GM20000 (cell line): ENCODE results near the gene NRDC.

Experiments used
- DNase-seq: peaks from one replicate; pipeline ENCODE4 v3.0.0; 2012; ENCODE audit warnings: low spot score
- CTCF ChIP-seq: IDR thresholded peaks from 2 replicates; pipeline ENCODE4 v1.5.1; 2012; ENCODE audit warnings: mild to moderate bottlenecking, control low read depth; ENCODE audit errors: extremely low read depth, missing control alignments

The NRDC gene

GRCh38 chr1:51919684-51920083, 41.2 kb upstream of the NRDC start:
- TF ChIP-seq CTCF: no peak
- DNase-seq: no peak

DNA sequence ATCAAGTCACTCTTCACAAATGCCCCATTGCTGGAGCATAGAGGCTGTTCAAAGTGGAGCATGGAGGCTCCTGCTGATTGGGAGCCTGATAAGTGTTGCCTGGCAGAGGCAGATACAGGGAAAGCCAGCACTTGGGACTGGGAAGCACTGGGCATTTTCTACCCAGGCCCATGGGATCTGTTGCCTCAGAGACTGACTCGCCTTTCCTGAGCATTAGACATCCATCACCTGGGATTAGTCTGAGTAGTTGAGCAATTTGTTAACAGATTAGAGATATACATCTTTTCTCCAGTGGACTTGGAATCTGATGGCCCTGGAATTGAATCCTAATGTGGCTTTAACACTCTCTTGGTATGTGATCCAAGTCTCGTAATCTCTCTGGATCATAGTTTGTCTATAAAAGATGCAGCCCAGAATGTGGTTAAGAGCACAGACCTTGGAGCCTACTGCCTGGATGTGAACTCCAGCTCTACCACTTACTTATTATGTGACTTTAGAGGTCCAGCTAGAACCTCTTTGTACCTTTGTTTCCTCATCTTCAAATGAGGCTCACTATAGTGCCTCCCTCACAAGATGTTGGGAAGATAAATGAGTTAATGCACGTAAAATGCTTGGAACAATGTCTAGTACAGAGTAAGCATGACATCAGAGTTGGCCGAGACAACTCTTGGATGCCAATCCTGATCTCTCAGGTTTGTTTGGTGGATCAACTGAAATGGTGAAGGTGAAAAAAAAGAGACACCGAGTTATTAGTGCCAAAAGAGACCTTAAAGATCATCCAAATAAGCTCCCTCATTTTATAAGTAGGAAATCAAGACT, 38.3 kb upstream of the NRDC start:
- no peak for DNase-seq
- TF ChIP-seq CTCF: no peak

GRCh38 chr1:51915951-51916350, 37.4 kb upstream of the NRDC start:
- TF ChIP-seq CTCF: no peak
- no peak for DNase-seq

GRCh38 chr1:51912881-51913280, 34.4 kb upstream of the NRDC start:
- no peak for TF ChIP-seq CTCF

DNA sequence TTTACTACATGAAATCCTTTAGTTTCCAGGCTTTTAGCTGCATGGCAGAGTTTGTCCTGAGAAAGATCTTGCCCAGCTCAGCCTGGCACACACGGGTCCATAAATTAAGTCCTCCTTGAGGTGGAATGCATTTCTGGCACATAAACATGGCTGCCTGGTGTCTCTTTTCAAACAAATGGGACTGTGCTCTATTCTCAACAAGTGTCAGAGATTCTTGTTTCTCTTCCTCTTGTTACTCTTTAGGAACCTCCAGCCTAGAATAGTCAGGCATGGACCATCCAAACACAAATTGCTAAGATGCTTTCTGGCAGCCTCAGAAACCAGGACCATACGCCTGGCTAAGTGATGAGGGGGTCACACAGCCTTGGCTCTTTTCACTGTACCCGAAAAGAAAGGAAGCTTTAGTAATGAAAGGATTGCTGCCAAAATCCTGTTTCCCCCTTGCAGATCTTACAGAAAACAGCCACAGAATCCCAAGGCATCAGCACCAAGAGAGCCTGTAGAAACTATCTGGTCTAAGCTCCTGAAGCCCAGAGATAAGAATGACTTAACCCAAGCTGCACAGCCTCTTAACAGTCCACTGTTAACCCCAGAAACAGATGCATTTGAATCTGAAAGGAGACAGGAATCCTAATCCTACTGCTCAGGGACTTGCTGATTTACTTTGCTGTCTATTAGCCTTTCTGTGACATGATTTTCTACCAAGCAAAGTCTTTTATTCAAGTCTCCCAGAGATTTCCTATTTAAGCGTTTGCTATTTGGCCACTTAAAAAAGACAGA, 31.9 kb upstream of the NRDC start:
- DNase-seq: no peak
- TF ChIP-seq CTCF: no peak

More at GRCh38 chr1:51912881-51913280, 34.4 kb upstream of the NRDC start:
- no peak for DNase-seq

- no peak for DNase-seq
- no peak for TF ChIP-seq CTCF
Observed at GRCh38 chr1:51908499-51908898, 30.0 kb upstream of the NRDC start.

- no peak for DNase-seq
- no peak for TF ChIP-seq CTCF
Observed at GRCh38 chr1:51907079-51907702, 28.7 kb upstream of the NRDC start.
